Measurements from ENCODE around the gene HAX1.
"Not testable (repeated sequence)": the region's sequence is repeated elsewhere in the genome, so short reads cannot be mapped to it uniquely, and the experiment has no call there.

HAX1 gene

GRCh38 chr1:154276797-154277196, 4.4 kb downstream of the HAX1 start:
- DNase-seq (ENCODE audit: low read depth in 2 of 2) = peak; percentile 12 to 25

DNA sequence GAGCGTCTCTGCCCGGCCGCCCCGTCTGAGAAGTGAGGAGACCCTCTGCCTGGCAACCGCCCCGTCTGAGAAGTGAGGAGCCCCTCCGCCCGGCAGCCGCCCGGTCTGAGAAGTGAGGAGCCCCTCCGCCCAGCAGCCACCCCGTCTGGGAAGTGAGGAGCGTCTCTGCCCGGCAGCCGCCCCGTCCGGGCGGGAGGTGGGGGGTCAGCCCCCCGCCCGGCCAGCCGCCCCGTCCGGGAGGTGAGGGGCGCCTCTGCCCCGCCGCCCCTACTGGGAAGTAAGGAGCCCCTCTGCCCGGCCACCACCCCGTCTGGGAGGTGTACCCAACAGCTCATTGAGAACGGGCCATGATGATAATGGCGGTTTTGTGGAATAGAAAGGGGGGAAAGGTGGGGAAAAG, 15.2 kb downstream of the HAX1 start:
- DNase-seq (ENCODE audit: low read depth in 2 of 2) = not testable (repeated sequence)

DNA sequence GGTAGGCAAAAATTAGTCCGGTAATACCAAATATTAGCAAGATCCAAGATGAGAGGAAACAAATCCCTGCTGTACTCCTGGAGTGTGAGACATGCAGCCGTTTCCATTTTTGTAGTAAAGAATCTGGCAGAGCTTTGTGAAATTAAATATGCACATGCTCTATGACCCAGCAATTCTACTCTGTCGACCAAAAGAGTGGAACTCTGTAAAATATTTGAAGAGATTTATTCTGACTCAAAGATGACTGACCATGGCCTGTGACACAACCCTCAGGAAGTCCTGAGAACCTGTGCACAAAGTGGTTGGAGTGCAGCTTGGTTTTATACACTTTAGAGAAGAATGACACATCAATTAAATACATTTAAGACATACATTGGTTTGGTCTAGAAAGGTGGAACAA, 16.2 kb downstream of the HAX1 start:
- DNase-seq (ENCODE audit: low read depth in 2 of 2) = no peak

- no peak for DNase-seq (ENCODE audit: low read depth in 2 of 2)
Measured at GRCh38 chr1:154290921-154291320, 18.5 kb downstream of the HAX1 start.

- DNase-seq (ENCODE audit: low read depth in 2 of 2) = no peak
Measured at GRCh38 chr1:154295408-154296235, 23.2 kb downstream of the HAX1 start.

GRCh38 chr1:154301582-154301981, 29.2 kb downstream of the HAX1 start:
- no peak for DNase-seq (ENCODE audit: low read depth in 2 of 2)

- DNase-seq (ENCODE audit: low read depth in 2 of 2) = peak; percentile 48 to 56
Measured at GRCh38 chr1:154304664-154305337, 32.4 kb downstream of the HAX1 start.

- DNase-seq (ENCODE audit: low read depth in 2 of 2) = no peak
Measured at GRCh38 chr1:154306151-154306550, 33.7 kb downstream of the HAX1 start.

GRCh38 chr1:154307670-154308270, 35.3 kb downstream of the HAX1 start:
- DNase-seq (ENCODE audit: low read depth in 2 of 2) = not testable (repeated sequence)

DNA sequence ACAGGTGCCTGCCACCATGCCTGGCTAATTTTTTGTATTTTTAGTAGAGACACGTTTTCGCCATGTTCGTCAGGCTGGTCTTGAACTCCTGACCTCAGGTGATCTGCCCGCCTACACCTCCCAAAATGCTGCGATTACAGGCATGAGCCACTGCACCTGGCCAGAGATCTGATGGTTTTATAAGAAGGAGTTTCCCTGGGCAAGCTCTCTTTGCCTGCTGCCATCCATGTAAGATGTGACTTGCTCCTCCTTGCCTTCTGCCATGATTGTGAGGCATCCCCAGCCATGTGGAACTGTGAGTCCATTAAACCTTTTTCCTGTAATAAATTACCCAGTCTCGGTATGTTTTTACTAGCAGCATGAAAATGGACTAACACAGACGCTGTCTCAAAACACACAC, 36.7 kb downstream of the HAX1 start:
- DNase-seq (ENCODE audit: low read depth in 2 of 2) = not testable (repeated sequence)

DNA sequence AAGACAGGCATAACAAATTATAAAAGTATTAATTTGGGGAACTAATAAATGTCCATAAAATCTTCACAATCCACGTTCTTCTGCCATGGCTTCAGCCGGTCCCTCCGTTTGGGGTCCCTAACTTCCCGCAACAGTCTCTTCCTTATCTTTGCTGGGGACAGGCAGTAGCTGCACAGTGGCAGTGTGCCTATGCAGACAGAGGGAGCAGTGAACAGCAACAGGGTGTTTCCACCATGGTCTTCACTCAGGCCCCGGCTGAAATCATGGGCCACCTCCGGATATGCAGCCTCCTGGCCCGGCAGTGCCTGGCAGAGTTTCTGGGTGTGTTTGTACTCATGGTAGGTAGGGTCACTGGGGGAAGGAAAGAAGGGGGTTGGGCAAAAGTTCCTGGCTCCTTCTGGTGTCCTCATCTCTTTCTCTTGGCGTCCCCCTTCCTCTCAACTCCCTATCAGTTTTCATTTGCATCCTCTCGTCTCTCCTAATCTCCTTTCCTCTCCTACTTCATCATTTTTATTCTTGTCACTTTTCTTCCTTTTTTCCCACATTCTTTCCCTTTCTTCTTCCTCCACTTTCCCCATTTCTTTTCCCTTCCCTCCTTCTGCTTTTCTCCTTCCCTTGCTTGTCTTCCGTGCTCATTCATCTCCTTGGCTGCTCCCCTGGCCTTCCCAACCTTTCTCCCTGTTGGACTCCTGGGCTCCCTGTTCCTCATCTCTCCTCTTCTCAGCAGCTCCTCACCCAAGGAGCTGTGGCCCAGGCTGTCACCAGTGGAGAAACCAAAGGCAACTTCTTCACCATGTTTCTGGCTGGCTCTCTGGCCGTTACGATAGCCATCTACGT, 40.0 kb downstream of the HAX1 start:
- not testable (repeated sequence) for DNase-seq (ENCODE audit: low read depth in 2 of 2)

GRCh38 chr1:154313066-154313356, 40.6 kb downstream of the HAX1 start:
- no peak for DNase-seq (ENCODE audit: low read depth in 2 of 2)

DNA sequence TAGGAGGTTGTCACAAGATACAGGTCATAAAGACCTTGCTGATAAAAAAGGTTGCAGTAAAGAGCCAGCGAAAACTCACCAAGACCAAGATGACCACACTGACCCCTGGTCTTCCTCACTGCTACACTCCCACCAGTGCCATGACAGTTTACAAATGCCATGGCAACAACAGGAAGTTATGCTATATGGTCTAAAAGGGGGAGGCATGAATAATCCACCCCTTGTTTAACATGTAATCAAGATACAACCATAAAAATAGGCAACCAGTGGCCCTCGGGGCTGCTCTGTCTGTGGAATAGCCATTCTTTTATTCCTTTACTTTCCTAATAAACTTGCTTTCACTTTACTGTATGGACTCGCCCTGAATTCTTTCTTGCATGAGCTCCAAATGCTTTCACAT, 41.8 kb downstream of the HAX1 start:
- DNase-seq (ENCODE audit: low read depth in 2 of 2) = not testable (repeated sequence)

DNA sequence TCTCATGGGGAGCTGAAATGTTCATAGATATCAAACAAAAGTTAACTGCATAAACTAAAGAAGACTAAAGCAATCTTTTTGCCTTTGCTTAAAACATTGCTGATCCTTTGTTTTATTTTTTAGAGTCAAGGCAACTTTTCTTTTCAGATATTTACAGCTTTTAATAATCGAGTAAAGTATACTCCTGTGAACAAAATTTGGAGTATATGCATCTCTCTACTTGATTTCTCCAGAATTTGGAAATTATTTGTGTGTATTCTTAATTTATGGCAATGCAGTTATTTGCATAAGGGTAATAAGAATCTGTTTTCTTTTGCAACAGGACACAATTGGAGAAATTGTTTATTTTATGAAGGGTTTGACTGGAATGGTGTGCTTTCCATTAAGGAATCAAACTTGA, 44.3 kb downstream of the HAX1 start:
- no peak for DNase-seq (ENCODE audit: low read depth in 2 of 2)

DNA sequence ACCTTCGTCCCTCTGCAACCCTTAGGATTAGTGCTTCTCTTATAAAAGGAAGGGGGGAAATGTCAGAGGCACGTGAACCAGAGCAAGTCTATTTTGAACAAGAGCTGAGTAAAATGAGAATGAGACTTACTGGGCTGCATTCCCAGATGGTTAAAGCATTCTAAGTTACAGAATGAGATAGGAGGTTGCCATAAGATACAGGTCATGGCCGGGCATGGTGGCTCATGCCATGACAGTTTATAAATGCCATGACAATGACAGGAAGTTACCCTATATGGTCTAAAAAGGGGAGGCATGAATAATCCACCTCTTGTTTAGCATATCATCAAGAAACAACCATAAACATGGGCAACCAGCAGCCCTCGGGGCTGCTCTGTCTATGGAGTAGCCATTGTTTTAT, 46.0 kb downstream of the HAX1 start:
- DNase-seq (ENCODE audit: low read depth in 2 of 2) = no peak

GRCh38 chr1:154320882-154321608, 48.6 kb downstream of the HAX1 start, which contains the start of gene AQP10:
AQP10 (plus strand) TSS chr1:154321093; CDS start chr1:154321156, 63 bp downstream.
- DNase-seq (ENCODE audit: low read depth in 2 of 2) = no peak

GRCh38 chr1:154321609-154321934, 49.1 kb downstream of the HAX1 start:
- not testable (repeated sequence) for DNase-seq (ENCODE audit: low read depth in 2 of 2)

GRCh38 chr1:154323493-154323892, 51.1 kb downstream of the HAX1 start:
- DNase-seq (ENCODE audit: low read depth in 2 of 2) = no peak

DNA sequence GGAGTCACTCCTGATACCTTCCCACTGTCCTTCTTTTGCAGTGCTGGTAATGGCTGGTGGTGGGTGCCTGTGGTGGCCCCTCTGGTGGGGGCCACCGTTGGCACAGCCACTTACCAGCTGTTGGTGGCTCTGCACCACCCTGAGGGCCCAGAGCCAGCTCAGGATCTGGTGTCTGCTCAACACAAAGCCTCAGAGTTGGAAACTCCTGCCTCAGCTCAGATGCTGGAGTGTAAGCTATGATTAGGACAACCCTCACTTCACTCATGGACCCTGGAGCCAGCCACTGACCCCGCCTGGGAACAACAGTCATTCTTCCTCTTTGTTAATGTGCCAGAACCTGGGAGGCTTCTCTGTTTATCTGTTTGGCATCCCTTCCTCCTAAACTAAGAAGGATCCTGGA, 51.8 kb downstream of the HAX1 start:
- DNase-seq (ENCODE audit: low read depth in 2 of 2) = no peak

GRCh38 chr1:154324669-154325582, 52.5 kb downstream of the HAX1 start, which contains the start of gene ATP8B2:
ATP8B2 (plus strand) TSS chr1:154325525; CDS start chr1:154328142, 2,617 bp downstream.
- peak; percentile 78 to 80 for DNase-seq (ENCODE audit: low read depth in 2 of 2)
